HEK293T (cell line): ENCODE measurements around the gene TNS2.
"Not testable (repeated sequence)": the region's sequence is repeated elsewhere in the genome, so short reads cannot be mapped to it uniquely, and the experiment has no call there.

Experiments used
- CTCF ChIA-PET: fragments of 350-600 bp; formaldehyde crosslinking; extraction: SDS; loops from one replicate; lab custom pipeline; 2021; ENCODE audit warnings: antibody characterized with exemption, inconsistent platforms; lab: Yijun Ruan, JAX
- POLR2A ChIA-PET: fragments of 350-600 bp; formaldehyde crosslinking; extraction: SDS; loops from one replicate; lab custom pipeline; 2020; ENCODE audit warnings: antibody characterized with exemption, inconsistent platforms; lab: Yijun Ruan, JAX
- DNase-seq: peaks from one replicate; pipeline ENCODE4 v3.0.0; 2012; ENCODE audit warnings: mixed read lengths; ENCODE audit errors: extremely low spot score
- ARNT ChIP-seq: fragments of 450-650 bp; IDR thresholded peaks from 2 replicates; pipeline ENCODE4 v1.6.1; 2017; ENCODE audit warnings: mild to moderate bottlenecking
- BHLHE40 ChIP-seq: fragments of 450-650 bp; IDR thresholded peaks from 2 replicates; pipeline ENCODE4 v1.6.1; 2016; ENCODE audit warnings: mild to moderate bottlenecking, moderate library complexity, borderline replicate concordance
- CTBP1 ChIP-seq: fragments of 450-650 bp; IDR thresholded peaks from 2 replicates; pipeline ENCODE4 v1.6.1; 2016; ENCODE audit warnings: borderline replicate concordance
- ELF4 ChIP-seq: fragments of 450-650 bp; IDR thresholded peaks from 2 replicates; pipeline ENCODE4 v1.6.1; 2017; ENCODE audit warnings: antibody characterized with exemption
- FOXA1 ChIP-seq: fragments of 450-650 bp; IDR thresholded peaks from 2 replicates; pipeline ENCODE4 v1.6.1; 2016; ENCODE audit warnings: mild to moderate bottlenecking
- FOXK2 ChIP-seq: fragments of 450-650 bp; IDR thresholded peaks from 2 replicates; pipeline ENCODE4 v1.6.1; 2016; ENCODE audit warnings: mild to moderate bottlenecking
- FOXM1 ChIP-seq: fragments of 450-650 bp; IDR thresholded peaks from 2 replicates; pipeline ENCODE4 v1.6.1; 2017; ENCODE audit warnings: mild to moderate bottlenecking, borderline replicate concordance
- HDGF ChIP-seq: fragments of 450-650 bp; IDR thresholded peaks from 2 replicates; pipeline ENCODE4 v1.6.1; 2017; ENCODE audit warnings: antibody characterized with exemption, borderline replicate concordance
- L3MBTL2 ChIP-seq: fragments of 450-650 bp; conservative IDR thresholded peaks from 2 replicates; pipeline ENCODE4 v1.6.1; 2016; ENCODE audit warnings: mild to moderate bottlenecking
- LEF1 ChIP-seq: fragments of 450-650 bp; IDR thresholded peaks from 2 replicates; pipeline ENCODE4 v1.6.1; 2017; ENCODE audit warnings: mild to moderate bottlenecking, borderline replicate concordance
- NFRKB ChIP-seq: fragments of 450-650 bp; IDR thresholded peaks from 2 replicates; pipeline ENCODE4 v1.6.1; 2016; ENCODE audit warnings: mild to moderate bottlenecking, moderate library complexity
- SP1 ChIP-seq: fragments of 450-650 bp; IDR thresholded peaks from 2 replicates; pipeline ENCODE4 v1.6.1; 2017
- SUZ12 ChIP-seq: fragments of 450-650 bp; IDR thresholded peaks from 2 replicates; pipeline ENCODE4 v1.6.1; 2016; ENCODE audit warnings: mild to moderate bottlenecking
- TARDBP ChIP-seq: fragments of 450-650 bp; IDR thresholded peaks from 2 replicates; pipeline ENCODE4 v1.6.1; 2016
- ZNF384 ChIP-seq: fragments of 450-650 bp; IDR thresholded peaks from 2 replicates; pipeline ENCODE4 v1.6.1; 2016
- TF ChIP-seq, protein P1 (sequence below): fragments of 450-650 bp; IDR thresholded peaks from 2 replicates; pipeline ENCODE4 v1.6.1; 2016

Gene TNS2

DNA sequence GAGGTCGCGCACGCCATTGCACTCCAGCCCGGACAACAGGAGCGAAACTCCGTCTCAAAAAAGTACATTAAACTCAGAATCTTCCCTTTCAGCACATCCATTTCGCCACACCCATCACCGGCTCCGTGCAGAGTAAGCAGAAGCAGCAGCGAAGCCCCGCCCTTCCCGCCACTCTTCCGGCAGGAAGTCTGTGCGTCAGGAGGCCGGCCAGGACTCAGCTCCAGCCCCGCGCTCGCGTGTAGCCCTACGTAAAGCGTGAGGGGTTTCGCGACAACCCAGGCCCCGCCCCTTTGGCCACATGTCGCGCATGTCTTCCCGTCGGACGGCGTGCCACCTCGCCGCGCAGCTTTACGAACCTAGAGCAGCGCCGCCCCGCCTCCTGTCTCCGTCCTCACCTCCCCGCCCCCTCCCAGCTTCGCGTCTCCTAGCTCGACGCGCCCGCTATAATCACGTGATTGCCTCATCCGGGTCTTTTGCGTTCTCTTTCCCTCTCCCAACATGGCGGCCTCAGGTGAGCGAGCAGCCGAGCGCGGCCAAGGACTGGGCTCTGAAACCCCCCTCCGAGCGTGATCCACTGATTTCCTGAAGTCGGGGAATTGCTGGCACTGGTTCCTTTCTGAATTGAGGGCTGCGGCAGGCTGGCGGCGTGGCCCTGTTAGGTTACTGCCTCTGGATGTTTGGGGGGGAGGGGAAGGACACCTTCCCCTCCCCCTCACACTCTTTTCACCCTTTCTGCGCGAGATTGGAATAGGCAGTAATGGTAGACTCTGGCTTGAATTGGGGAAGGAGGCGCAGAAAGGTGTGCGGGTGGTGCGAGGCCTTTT, 43.7 kb upstream of the TNS2 start, which contains the start of gene EIF4B:
EIF4B (plus strand) TSS at position 471 of the 824 bp plus-strand sequence; CDS start at position 499, 28 bp downstream.
- peak; percentile 95 for DNase-seq
- TF ChIP-seq LEF1 (no peak), L3MBTL2 (peak; percentile 75), SUZ12 (no peak), SP1 (no peak), CTBP1 (0 out of 2 replicates have a peak, but pooled peaks have one; percentile 18), HDGF (peak; percentile 82; the same call in 1 of the 2 replicates), BHLHE40 (no peak), ELF4 (0 out of 2 replicates have a peak, but pooled peaks have one; percentile 5), ZNF384 (no peak), TARDBP (no peak), FOXM1 (no peak), FOXA1 (no peak), FOXK2 (no peak), NFRKB (peak; percentile 95), ARNT (no peak)
- TF ChIP-seq, protein P1, sequence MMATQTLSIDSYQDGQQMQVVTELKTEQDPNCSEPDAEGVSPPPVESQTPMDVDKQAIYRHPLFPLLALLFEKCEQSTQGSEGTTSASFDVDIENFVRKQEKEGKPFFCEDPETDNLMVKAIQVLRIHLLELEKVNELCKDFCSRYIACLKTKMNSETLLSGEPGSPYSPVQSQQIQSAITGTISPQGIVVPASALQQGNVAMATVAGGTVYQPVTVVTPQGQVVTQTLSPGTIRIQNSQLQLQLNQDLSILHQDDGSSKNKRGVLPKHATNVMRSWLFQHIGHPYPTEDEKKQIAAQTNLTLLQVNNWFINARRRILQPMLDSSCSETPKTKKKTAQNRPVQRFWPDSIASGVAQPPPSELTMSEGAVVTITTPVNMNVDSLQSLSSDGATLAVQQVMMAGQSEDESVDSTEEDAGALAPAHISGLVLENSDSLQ, result peak; percentile 82
- CTCF ChIA-PET, result interaction anchor here (1.1 to 1.2 kb wide), 2 partner anchors 60 to 122 kb away, joined by 5 to 6 read pairs; no protein-coding TSS in a partner anchor
- POLR2A ChIA-PET, result interaction anchor here (0.6 to 3.0 kb wide), 33 partner anchors 9 to 824 kb away, joined by 3 to 21 read pairs (median 5); partner anchors contain the start of genes AAAS, CSAD, KRT8 and SPRYD3

DNA sequence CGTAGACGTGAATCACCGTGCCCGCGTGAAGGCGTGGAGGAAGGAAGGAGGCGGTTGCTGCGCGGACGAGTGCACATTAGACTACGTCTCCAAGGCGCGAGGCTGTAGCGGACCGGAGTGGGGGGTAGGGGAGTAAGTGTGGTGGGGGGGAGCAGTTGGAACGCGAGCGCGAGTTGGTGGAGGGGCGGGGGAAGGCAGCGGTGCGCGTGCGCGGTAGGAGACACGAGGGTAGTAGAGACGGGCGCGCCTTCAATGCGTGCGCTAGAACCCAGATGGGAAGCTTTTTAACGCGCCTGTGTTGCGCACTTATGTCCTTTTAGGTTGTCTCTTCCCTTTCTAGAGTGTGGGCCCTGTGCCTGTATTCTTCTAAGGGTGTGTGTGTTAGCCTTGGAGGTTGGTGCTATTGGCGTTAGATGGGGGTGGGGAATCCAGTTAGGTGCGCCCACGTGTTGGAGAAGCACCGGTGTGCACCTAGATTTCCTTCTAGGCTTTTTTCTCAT, 43.0 kb upstream of the TNS2 start:
- TF ChIP-seq SUZ12 (no peak), ELF4 (no peak), NFRKB (0 out of 2 replicates have a peak, but pooled peaks have one; percentile 54), L3MBTL2 (peak; percentile 70), CTBP1 (no peak)
- CTCF ChIA-PET, result interaction anchor here (0.6 to 1.2 kb wide), 3 partner anchors 27 to 375 kb away, joined by 3 to 5 read pairs (median 5); no protein-coding TSS in a partner anchor
- POLR2A ChIA-PET, result interaction anchor here (0.9 to 3.0 kb wide), 11 partner anchors 11 to 372 kb away, joined by 3 to 21 read pairs (median 6); partner anchors contain the start of genes AAAS and SPRYD3
- DNase-seq, result peak; percentile 80

DNA sequence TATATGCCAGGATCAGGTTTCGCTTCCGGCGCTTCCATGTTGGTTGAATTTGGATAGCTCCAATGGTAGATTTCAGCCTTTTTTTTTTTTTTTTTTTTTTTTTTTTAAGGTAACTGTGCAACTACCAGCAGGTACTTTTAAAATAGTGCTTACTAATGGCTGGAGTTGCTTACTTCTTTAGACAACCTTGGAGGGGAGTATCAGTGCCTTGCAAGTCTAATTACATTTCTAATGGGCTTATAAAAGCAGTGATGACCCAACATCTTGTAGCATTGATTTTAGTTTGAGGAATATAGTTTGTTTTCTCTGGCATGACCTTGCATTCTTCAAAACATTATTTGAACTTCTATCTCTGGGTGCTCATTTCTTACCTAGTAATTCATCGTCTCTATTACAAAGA, 42.5 kb upstream of the TNS2 start:
- ChIA-PET CTCF (interaction anchor here (0.6 to 0.7 kb wide), 2 partner anchors 27 to 374 kb away, joined by 3 to 5 read pairs; no protein-coding TSS in a partner anchor), POLR2A (interaction anchor here (1.0 to 3.0 kb wide), 8 partner anchors 11 to 372 kb away, joined by 3 to 21 read pairs (median 8); no protein-coding TSS in a partner anchor)
- no peak for DNase-seq
- TF ChIP-seq, protein P1, result no peak

DNA sequence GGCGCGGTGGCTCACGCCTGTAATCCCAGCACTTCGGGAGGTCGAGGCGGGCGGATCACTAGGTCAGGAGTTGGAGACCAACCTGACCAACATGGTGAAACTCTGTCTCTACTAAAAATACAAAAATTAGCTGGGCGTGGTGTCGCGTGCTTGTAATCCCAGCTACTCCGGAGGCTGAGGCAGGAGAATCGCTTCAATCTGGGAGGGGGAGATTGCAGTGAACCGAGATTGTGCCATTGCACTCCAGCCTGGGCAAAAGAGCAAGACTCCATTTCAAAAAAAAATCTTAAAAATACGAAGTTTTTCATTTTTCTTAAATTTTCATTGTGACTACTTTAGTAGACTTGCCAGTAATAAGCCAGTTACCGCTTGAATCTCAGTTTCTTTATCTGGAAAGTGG, 41.1 kb upstream of the TNS2 start:
- CTCF ChIA-PET, POLR2A ChIA-PET, DNase-seq: not testable (repeated sequence)

DNA sequence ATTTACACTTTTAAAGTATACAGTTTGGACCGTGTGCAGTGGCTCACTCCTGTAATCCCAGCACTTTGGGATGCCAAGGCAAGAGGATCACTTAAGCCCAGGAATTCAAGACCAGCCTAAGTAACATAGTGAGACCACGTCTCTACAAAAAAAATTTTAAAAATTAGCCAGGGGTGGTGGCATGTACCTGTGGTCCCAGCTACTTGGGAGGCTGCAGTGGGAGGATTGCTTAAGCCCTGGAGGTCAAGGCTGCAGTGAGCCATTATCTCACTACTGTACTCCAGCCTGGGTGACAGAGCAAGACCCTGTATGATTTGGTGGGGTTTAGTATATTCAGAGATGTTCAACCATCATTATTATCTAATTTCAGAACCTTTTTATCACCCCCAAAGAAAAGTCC, 38.9 kb upstream of the TNS2 start:
- no peak for DNase-seq
- ChIA-PET POLR2A (interaction anchor here (1.0 kb wide), 1 partner anchor 11 kb away, joined by 3 read pairs; no protein-coding TSS in a partner anchor), CTCF (interaction anchor here (0.6 kb wide), 1 partner anchor 15 kb away, joined by 4 read pairs; no protein-coding TSS in a partner anchor)
- no peak for TF ChIP-seq FOXM1
- TF ChIP-seq BHLHE40, result no peak
- TF ChIP-seq ARNT, result no peak
- TF ChIP-seq CTBP1, result no peak
- TF ChIP-seq ZNF384, result no peak
- no peak for TF ChIP-seq HDGF
- no peak for TF ChIP-seq SUZ12
- TF ChIP-seq, protein P1, result no peak
- no peak for TF ChIP-seq FOXK2
- TF ChIP-seq LEF1, result no peak
- no peak for TF ChIP-seq FOXA1
- TF ChIP-seq L3MBTL2, result no peak

DNA sequence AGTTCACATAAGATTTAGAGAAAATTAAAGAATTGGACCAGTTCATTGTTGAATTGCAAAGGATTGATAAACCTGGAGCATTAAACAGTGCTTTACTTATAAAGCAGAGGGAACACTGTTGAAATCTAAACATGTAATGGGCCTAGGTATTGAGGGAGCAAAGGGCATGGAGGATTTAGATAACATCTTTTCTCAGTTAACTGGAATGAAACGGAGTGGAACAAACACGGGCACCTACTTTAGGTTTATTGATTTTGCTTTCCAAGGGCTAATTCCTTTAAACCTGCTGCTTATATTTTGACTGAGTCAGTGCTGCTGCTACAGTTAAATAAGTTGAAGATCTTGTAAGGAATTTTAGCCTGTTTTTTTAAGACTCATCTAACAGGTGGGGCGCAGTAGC, 38.0 kb upstream of the TNS2 start:
- CTCF ChIA-PET, result interaction anchor here (0.7 kb wide), 1 partner anchor 227 kb away, joined by 3 read pairs; no protein-coding TSS in a partner anchor
- TF ChIP-seq SUZ12 (no peak), TARDBP (no peak), ARNT (no peak), LEF1 (no peak)
- TF ChIP-seq, protein P1, result no peak
- POLR2A ChIA-PET, result no interaction called here
- no peak for DNase-seq
